ENCODE data around the gene OXNAD1. TPM values are rescaled to one million over a fixed set of nuclear protein-coding genes. Genes with fewer than 3 reads are reported as not detected.

Gene OXNAD1
- total RNA-seq, 1 donor = 15.7 TPM

DNA sequence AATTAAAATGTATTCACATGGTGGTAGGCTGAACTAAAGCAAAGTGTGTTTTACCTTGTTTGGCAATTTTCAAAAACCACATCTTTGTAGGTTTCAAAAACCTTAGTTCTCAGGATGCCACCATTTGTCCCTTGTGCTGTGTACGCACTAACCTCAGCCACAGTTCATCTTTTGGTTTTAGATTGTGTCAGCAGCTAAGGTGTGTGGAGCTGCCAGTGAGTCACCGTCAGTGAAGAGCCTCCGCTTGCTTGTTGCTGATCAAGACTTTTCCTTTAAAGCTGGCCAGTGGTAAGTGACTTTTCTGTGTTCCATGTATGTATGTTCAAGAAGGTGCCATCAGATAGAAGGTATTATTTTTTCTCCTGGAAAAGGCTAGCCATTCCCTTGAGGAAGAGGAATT, 21.1 kb downstream of the OXNAD1 start:
- no peak for DNase-seq (ENCODE audit: low read depth)
- H3K4me3 ChIP-seq (ENCODE audit: low read depth, low read length) = no peak overlapping the region
- TF ChIP-seq, protein P1, sequence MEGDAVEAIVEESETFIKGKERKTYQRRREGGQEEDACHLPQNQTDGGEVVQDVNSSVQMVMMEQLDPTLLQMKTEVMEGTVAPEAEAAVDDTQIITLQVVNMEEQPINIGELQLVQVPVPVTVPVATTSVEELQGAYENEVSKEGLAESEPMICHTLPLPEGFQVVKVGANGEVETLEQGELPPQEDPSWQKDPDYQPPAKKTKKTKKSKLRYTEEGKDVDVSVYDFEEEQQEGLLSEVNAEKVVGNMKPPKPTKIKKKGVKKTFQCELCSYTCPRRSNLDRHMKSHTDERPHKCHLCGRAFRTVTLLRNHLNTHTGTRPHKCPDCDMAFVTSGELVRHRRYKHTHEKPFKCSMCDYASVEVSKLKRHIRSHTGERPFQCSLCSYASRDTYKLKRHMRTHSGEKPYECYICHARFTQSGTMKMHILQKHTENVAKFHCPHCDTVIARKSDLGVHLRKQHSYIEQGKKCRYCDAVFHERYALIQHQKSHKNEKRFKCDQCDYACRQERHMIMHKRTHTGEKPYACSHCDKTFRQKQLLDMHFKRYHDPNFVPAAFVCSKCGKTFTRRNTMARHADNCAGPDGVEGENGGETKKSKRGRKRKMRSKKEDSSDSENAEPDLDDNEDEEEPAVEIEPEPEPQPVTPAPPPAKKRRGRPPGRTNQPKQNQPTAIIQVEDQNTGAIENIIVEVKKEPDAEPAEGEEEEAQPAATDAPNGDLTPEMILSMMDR (IDR thresholded peaks at IDR 0.05; ENCODE audit: insufficient read depth, low read length) = no peak

DNA sequence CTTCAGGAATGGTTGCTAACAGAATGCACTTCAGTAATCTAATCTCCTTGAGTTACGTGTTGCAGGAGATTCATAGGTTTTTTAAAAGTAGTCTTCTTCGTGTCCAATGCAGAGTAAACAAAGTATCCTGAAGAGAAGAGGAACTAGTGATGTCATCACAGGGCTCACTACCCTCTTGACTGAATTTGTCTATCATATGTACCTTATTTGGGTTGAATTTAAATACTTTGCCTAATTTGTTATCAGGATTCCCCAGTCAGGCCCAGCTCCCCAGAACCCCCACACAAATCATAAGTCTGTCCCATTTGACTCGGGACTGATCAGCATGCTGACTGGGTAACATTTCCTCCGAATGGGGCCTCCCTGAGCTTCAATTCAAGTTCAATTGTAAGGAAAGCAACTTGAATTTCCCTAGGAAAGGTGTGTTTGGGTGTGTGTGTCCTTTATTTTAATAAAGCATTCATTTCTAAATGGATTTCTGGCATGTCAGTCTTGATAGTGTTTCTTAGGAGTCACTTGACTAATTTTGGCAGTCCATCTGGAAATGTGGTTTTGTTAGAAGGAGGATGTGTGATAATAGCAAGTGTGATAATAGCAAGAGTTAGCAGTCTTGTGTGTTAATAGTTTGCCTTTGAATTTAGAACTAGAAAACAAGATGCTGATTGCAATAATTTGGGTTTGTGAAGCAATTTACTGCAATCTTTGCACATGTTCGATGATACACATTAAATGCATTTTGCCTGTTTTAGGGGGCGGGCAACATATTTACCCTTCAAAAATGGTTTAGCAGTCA, 21.9 kb downstream of the OXNAD1 start:
- no peak overlapping the region for H3K4me3 ChIP-seq (ENCODE audit: low read depth, low read length)
- TF ChIP-seq, protein P1 (IDR thresholded peaks at IDR 0.05; ENCODE audit: insufficient read depth, low read length) = no peak
- no peak for DNase-seq (ENCODE audit: low read depth)

DNA sequence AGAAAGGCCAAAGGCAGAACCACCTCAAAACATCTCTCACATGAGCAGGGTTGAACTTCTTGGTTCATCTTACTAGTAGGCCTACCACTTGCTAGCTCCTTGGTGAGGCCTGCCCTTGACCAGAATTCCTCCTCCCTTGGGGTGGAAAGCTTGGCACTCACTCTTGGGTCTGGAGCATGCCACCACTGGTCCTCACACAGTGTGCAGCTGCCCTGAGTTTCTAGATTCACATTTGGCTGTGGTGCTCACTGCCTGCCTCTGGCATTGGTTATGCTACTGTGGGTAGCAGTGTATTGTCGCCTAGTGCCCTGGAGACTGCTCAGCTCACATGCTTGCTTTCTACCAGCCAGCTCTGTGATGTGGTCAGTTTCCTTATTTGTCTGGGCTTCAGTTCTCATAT, 23.7 kb downstream of the OXNAD1 start:
- no peak for DNase-seq (ENCODE audit: low read depth)
- no peak overlapping the region for H3K4me3 ChIP-seq (ENCODE audit: low read depth, low read length)
- TF ChIP-seq, protein P1 (IDR thresholded peaks at IDR 0.05; ENCODE audit: insufficient read depth, low read length) = no peak

DNA sequence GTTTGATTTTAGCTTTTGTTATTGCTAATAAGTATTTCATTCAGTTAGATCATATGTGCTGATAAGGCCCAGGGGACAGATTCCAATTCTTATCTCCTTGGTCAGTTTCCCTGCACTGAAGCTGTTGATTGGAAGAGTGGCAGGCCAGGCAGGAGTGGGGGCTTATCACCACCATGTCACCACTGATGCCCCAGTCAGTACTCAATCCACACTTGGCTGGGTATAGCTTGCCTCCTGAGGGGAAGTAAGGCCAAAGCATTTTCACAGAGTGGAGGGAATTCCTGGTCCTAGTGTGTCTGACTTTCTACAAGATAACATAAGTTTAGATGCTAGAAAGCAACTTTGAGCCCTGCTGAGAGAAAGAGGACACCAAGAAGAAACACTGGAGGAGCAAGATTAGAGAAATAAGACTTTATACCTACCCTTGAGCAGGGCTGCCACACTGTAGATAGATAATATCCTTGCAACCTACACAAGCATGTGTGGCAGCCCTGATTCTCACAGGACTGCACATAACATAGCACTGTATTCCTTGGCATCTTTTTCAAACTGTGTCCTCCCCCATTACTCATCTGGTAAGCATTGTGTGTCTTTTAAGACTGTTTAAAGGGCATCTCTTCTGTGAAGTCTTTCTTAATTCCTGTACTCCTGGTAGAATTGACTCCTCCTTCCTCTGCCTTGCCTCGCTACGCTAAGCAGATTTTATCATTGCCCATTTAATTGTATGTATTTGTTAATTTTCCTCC, 24.3 kb downstream of the OXNAD1 start:
- TF ChIP-seq, protein P1 (IDR thresholded peaks at IDR 0.05; ENCODE audit: insufficient read depth, low read length) = no peak
- peak; percentile 44 for DNase-seq (ENCODE audit: low read depth)
- H3K4me3 ChIP-seq (ENCODE audit: low read depth, low read length) = no peak overlapping the region

DNA sequence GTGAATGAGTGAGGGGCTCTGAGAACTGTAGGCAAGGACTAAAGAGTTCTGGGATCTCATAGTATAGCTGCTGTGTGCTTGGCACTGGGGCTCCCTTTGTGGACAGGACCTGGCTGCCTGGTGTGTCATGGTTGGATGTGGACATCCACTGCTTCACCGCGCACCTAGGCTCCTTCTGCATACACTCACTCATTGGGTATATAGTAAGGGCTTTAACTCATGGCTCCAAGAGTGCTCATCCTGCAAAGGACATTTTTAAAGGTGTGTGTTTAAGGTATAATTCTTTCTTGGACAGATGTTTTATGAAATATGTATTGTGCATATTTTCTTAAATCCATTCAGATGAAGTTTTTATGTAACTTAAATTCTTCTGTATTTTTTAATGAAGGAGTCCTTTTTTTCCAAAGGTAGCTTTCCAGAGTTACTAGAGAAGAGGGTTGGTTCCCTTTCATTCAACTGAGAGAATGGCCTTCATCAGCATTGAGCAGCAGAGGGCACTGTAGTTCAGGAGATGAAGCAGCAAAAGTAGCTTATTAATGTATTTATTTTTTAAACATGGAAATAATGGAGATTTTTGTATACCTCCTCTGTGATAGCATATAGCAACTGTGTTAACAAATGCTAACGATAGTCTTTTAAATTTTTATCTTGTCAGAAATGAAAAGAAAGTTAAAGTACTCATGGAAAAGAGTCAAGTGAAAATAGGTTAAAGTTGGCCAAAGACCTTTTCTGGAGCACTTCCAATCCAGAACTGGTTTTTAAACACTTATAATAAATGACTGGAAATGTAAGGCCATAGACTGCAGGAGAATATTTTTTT, 25.2 kb downstream of the OXNAD1 start:
- no peak overlapping the region for H3K4me3 ChIP-seq (ENCODE audit: low read depth, low read length)
- DNase-seq (ENCODE audit: low read depth) = peak; percentile 78
- TF ChIP-seq, protein P1 (IDR thresholded peaks at IDR 0.05; ENCODE audit: insufficient read depth, low read length) = peak; percentile 83

DNA sequence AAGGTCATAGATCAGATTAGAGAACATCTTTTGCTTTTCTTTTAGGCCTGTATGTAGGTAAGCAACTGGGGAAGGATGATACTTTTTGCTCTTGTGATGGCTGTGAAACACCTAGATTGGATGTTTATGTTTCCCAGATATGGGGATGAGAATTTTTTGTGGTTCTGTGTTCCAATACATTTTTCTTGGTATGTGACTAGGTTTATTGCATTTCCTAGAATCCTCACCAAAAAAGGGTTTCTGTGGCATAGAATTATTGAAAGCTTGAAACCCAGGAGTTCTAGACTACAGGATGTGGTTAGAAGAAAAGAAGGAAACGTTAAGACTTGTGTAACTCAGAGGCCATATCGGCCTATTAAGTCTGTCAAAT, 25.8 kb downstream of the OXNAD1 start:
- TF ChIP-seq, protein P1 (IDR thresholded peaks at IDR 0.05; ENCODE audit: insufficient read depth, low read length) = no peak
- no peak overlapping the region for H3K4me3 ChIP-seq (ENCODE audit: low read depth, low read length)
- no peak for DNase-seq (ENCODE audit: low read depth)

Data from fibroblast of the aortic adventitia (primary cell).